ENCODE data around the gene SLC38A1.

DNA sequence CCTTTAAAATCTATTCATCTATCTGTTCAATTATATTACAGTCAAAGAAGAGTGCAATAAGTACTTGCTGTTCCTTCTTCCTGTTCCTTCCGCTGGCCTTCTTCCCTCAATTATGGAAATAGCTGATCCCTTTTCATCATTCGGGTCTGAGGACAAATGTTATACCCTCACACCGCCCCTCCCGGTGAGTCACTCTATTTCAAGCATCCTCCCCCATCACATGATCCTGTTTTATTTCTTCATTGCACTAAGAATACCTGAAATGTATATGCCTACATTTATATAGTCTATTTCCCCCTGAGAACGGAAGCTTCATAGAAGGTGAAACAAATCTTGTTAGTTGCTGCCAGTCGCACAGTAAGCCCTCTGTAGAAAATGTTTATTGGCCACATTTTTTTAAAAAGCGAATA is 2.5 kb downstream of the SLC38A1 start:
- TF ChIP-seq CTCF (IDR thresholded peaks at IDR 0.05; ENCODE audit: low read depth, low read length) (no peak), POLR2A (IDR thresholded peaks at IDR 0.05; ENCODE audit: extremely low read depth, insufficient read length) (no peak)

Data from NB4 (cell line).